ENCODE results near the gene AKR1B1.

The AKR1B1 gene

GRCh38 chr7:134422638-134423037 lies 36.3 kb downstream of the AKR1B1 start:
- no peak overlapping the region for H3K4me3 Mint-ChIP-seq
- H3K36me3 Mint-ChIP-seq = no peaks in the 10 kb centered on the region
- no peak overlapping the region for H3K27ac Mint-ChIP-seq
- H3K4me1 Mint-ChIP-seq = no peaks in the 10 kb centered on the region
- ATAC-seq = no peak
- H3K9me3 Mint-ChIP-seq = no peaks in the 10 kb centered on the region
- peaks cover 17% of the 10 kb centered on the region for H3K27me3 Mint-ChIP-seq

- ATAC-seq = no peak
- Mint-ChIP-seq H3K4me3 (no peak overlapping the region), H3K36me3 (no peaks in the 10 kb centered on the region), H3K27me3 (peaks cover 17% of the 10 kb centered on the region), H3K9me3 (no peaks in the 10 kb centered on the region), H3K27ac (no peak overlapping the region), H3K4me1 (no peaks in the 10 kb centered on the region)
Observed at GRCh38 chr7:134422008-134422407, 36.9 kb downstream of the AKR1B1 start.

GRCh38 chr7:134420424-134421125 lies 38.3 kb downstream of the AKR1B1 start:
- Mint-ChIP-seq H3K27me3 (peaks cover 17% of the 10 kb centered on the region), H3K36me3 (no peaks in the 10 kb centered on the region), H3K9me3 (no peaks in the 10 kb centered on the region), H3K27ac (no peak overlapping the region), H3K4me3 (no peak overlapping the region), H3K4me1 (no peaks in the 10 kb centered on the region)
- ATAC-seq = no peak

- no peaks in the 10 kb centered on the region for H3K9me3 Mint-ChIP-seq
Observed at GRCh38 chr7:134419875-134420274, 39.0 kb downstream of the AKR1B1 start.

GRCh38 chr7:134419085-134419484 lies 39.8 kb downstream of the AKR1B1 start:
- H3K9me3 Mint-ChIP-seq = no peaks in the 10 kb centered on the region
- no peak overlapping the region for H3K27ac Mint-ChIP-seq
- H3K4me1 Mint-ChIP-seq = no peaks in the 10 kb centered on the region
- no peak for ATAC-seq
- H3K36me3 Mint-ChIP-seq = no peaks in the 10 kb centered on the region
- H3K4me3 Mint-ChIP-seq = no peak overlapping the region
- peaks cover 24% of the 10 kb centered on the region for H3K27me3 Mint-ChIP-seq

More at GRCh38 chr7:134419875-134420274, 39.0 kb downstream of the AKR1B1 start:
- peaks cover 17% of the 10 kb centered on the region for H3K27me3 Mint-ChIP-seq
- no peaks in the 10 kb centered on the region for H3K36me3 Mint-ChIP-seq
- no peak overlapping the region for H3K4me3 Mint-ChIP-seq
- H3K27ac Mint-ChIP-seq = no peak overlapping the region
- ATAC-seq = no peak
- H3K4me1 Mint-ChIP-seq = no peaks in the 10 kb centered on the region

GRCh38 chr7:134415700-134416099 lies 43.2 kb downstream of the AKR1B1 start:
- no peaks in the 10 kb centered on the region for H3K4me1 Mint-ChIP-seq
- ATAC-seq = no peak
- H3K4me3 Mint-ChIP-seq = no peak overlapping the region
- H3K36me3 Mint-ChIP-seq = no peaks in the 10 kb centered on the region
- H3K9me3 Mint-ChIP-seq = no peaks in the 10 kb centered on the region
- no peak overlapping the region for H3K27ac Mint-ChIP-seq
- H3K27me3 Mint-ChIP-seq = peaks cover 32% of the 10 kb centered on the region

GRCh38 chr7:134414109-134414508 lies 44.8 kb downstream of the AKR1B1 start:
- Mint-ChIP-seq H3K27ac (no peak overlapping the region), H3K9me3 (no peaks in the 10 kb centered on the region), H3K4me3 (no peak overlapping the region), H3K4me1 (no peaks in the 10 kb centered on the region), H3K36me3 (no peaks in the 10 kb centered on the region), H3K27me3 (peaks cover 27% of the 10 kb centered on the region)
- ATAC-seq = no peak

GRCh38 chr7:134407311-134407710 lies 51.6 kb downstream of the AKR1B1 start:
- no peaks in the 10 kb centered on the region for H3K36me3 Mint-ChIP-seq
- H3K27me3 Mint-ChIP-seq = peaks cover 34% of the 10 kb centered on the region
- no peak for ATAC-seq
- H3K4me1 Mint-ChIP-seq = no peaks in the 10 kb centered on the region
- peaks cover 2% of the 10 kb centered on the region for H3K9me3 Mint-ChIP-seq
- H3K4me3 Mint-ChIP-seq = no peak overlapping the region
- no peak overlapping the region for H3K27ac Mint-ChIP-seq

- no peak overlapping the region for H3K4me3 Mint-ChIP-seq
- no peak overlapping the region for H3K27ac Mint-ChIP-seq
- ATAC-seq = no peak
- H3K36me3 Mint-ChIP-seq = no peaks in the 10 kb centered on the region
- H3K27me3 Mint-ChIP-seq = peaks cover 31% of the 10 kb centered on the region
- H3K4me1 Mint-ChIP-seq = no peaks in the 10 kb centered on the region
- peaks cover 2% of the 10 kb centered on the region for H3K9me3 Mint-ChIP-seq
Observed at GRCh38 chr7:134406431-134406830, 52.5 kb downstream of the AKR1B1 start.

- Mint-ChIP-seq H3K4me1 (no peaks in the 10 kb centered on the region), H3K9me3 (peaks cover 2% of the 10 kb centered on the region), H3K27ac (no peak overlapping the region), H3K36me3 (no peaks in the 10 kb centered on the region), H3K27me3 (peaks cover 32% of the 10 kb centered on the region), H3K4me3 (no peak overlapping the region)
- ATAC-seq = no peak
Observed at GRCh38 chr7:134405299-134405698, 53.6 kb downstream of the AKR1B1 start.

GRCh38 chr7:134403062-134403461 lies 55.8 kb downstream of the AKR1B1 start:
- Mint-ChIP-seq H3K36me3 (no peaks in the 10 kb centered on the region), H3K27me3 (peaks cover 45% of the 10 kb centered on the region), H3K4me3 (no peak overlapping the region), H3K27ac (no peak overlapping the region), H3K9me3 (peaks cover 2% of the 10 kb centered on the region), H3K4me1 (no peaks in the 10 kb centered on the region)
- no peak for ATAC-seq

- Mint-ChIP-seq H3K27me3 (peaks cover 56% of the 10 kb centered on the region), H3K9me3 (no peaks in the 10 kb centered on the region), H3K27ac (no peak overlapping the region), H3K4me1 (no peaks in the 10 kb centered on the region), H3K36me3 (no peaks in the 10 kb centered on the region), H3K4me3 (no peak overlapping the region)
- ATAC-seq = no peak
Observed at GRCh38 chr7:134400859-134401258, 58.0 kb downstream of the AKR1B1 start.

- Mint-ChIP-seq H3K9me3 (no peaks in the 10 kb centered on the region), H3K4me1 (no peaks in the 10 kb centered on the region), H3K36me3 (no peaks in the 10 kb centered on the region), H3K27ac (no peak overlapping the region), H3K4me3 (no peak overlapping the region), H3K27me3 (peaks cover 41% of the 10 kb centered on the region)
- ATAC-seq = no peak
Observed at GRCh38 chr7:134396031-134396430, 62.9 kb downstream of the AKR1B1 start.

GRCh38 chr7:134395604-134396003 lies 63.3 kb downstream of the AKR1B1 start:
- no peaks in the 10 kb centered on the region for H3K36me3 Mint-ChIP-seq
- H3K9me3 Mint-ChIP-seq = no peaks in the 10 kb centered on the region
- H3K27ac Mint-ChIP-seq = no peak overlapping the region
- no peak overlapping the region for H3K4me3 Mint-ChIP-seq
- no peaks in the 10 kb centered on the region for H3K4me1 Mint-ChIP-seq
- ATAC-seq = no peak
- peaks cover 41% of the 10 kb centered on the region for H3K27me3 Mint-ChIP-seq

GRCh38 chr7:134394056-134394455 lies 64.8 kb downstream of the AKR1B1 start:
- Mint-ChIP-seq H3K4me3 (no peak overlapping the region), H3K36me3 (no peaks in the 10 kb centered on the region), H3K4me1 (no peaks in the 10 kb centered on the region), H3K9me3 (no peaks in the 10 kb centered on the region), H3K27me3 (peaks cover 27% of the 10 kb centered on the region), H3K27ac (no peak overlapping the region)
- ATAC-seq = no peak

Measured in stimulated activated memory B cell treated with anti-CD40 and anti-IgM and Interleukin-4, amounts not matched to agents 10 μg/mL and 1 μg/mL and 100 μg/mL, for 72 hours (primary cell).